H4 (cell line): ENCODE data around the gene MLLT3. TPM values are rescaled to one million over a fixed set of nuclear protein-coding genes. Genes with fewer than 3 reads are reported as not detected.
"Not testable (repeated sequence)": the region's sequence is repeated elsewhere in the genome, so short reads cannot be mapped to it uniquely, and the experiment has no call there.

Experiments used
- DNase-seq: peaks from one replicate; pipeline ENCODE4 v3.0.0-alpha.2; 2015; ENCODE audit warnings: low spot score
- total RNA-seq: library from RNA; depleted of rRNA; stranded (reverse); fragments of >200 nt; shearing (Covaris generic); gene quantifications from 2 replicates; pipeline ENCODE4 v1.2.3, GENCODE V29; 2014; rRNA removed

MLLT3 gene
- 8.9 and 10.2 TPM in 2 replicates for total RNA-seq

DNA sequence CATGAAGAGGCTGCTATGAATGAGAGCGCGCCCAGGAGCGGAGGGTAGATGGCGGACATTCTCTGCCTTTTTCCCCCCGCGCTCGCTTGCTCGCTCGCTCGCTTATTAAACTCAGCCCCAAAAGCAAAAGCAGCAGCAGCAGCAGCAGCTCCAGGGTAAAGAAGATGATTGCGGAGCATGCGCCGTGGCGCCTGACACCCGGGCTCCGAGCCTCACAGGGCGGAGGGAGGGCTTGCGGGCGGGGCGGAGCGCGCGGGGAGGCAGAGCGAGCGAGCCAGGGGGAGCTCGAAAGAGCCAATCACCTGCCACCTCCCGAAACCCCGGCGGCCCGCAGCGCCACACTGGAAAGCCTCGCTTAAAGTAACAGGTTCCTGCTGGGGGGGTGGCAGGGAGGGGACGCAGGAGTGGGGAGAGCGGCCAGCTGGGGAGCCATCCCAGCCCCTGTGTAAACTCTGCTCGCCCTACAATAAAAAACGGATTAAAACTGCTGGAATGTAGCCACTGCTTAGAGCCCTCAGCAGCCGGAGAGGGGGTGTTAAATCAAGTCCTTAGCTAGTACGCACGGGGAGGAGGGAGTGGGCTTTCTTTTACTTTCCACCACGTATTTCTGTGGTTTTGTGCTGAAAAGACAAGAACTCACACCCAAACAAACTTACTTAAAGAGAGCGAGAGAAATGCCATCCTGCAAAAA, at the start of gene MLLT3:
Gene MLLT3 (minus strand): TSS at position 170 of the 691 bp plus-strand sequence.
- DNase-seq, result peak; percentile 88

- no peak for DNase-seq
Observed at GRCh38 chr9:20671635-20672034, 49.3 kb upstream of the MLLT3 start.

GRCh38 chr9:20670395-20670794, 48.1 kb upstream of the MLLT3 start:
- no peak for DNase-seq

GRCh38 chr9:20664501-20664900, 42.2 kb upstream of the MLLT3 start:
- no peak for DNase-seq

DNA sequence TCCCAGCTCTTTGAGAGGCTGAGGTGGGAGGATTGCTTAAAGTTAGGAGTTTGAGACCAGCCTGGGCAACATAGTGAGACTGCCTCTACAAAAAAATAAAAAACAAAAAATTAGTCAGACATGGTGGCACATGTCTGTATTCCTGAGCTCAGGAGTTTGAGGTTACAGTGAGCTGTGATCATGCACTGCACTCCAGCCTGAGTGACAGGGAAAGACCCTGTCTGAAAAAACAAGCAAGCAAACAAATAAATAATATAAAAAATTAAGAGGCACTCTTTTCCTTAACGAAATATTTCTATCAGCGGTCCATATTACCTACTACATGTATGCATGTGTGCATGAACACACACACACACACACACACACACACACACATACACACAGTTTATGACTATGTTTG, 40.8 kb upstream of the MLLT3 start:
- DNase-seq, result no peak

- no peak for DNase-seq
Observed at GRCh38 chr9:20662156-20662555, 39.9 kb upstream of the MLLT3 start.

- DNase-seq, result no peak
Observed at GRCh38 chr9:20659474-20659967, 37.2 kb upstream of the MLLT3 start.

DNA sequence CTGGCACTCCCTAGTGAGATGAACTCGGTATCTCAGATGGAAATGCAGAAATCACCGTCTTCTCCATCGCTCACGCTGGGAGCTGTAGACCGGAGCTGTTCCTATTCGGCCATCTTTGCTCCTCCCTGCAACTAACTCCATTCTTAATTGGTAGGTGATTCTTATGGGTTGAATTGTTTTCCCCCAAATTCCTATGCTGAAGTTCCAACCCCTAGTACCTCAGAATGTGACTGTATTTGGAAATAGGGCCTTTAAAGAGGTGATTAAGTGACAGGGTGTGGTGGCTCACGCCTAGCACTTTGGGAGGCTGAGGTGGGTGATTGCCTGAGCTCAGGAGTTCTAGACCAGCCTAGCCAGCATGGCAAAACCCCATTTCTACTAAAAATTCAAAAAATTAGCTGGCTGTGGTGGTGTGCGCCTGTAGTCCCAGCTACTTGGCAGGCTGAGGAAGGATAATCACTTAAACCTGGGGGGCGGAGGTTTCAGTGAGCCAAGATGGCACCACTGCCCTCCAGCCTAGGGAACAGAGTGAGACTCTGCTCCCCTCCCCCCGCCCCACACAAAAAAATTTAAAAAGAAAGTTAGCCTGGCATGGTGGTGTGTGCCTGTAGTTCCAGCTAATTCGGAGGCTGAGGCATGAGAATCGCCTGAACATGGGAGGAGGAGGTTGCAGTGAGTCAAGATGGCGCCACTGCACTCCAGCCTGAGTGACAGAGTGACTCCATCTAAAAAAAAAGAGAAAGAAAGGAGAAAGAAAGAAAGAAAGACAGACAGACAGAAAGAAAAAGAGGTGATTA, 36.6 kb upstream of the MLLT3 start:
- DNase-seq, result no peak

- not testable (repeated sequence) for DNase-seq
Observed at GRCh38 chr9:20658246-20658667, 36.0 kb upstream of the MLLT3 start.

GRCh38 chr9:20651939-20652338, 29.6 kb upstream of the MLLT3 start:
- DNase-seq, result no peak

DNA sequence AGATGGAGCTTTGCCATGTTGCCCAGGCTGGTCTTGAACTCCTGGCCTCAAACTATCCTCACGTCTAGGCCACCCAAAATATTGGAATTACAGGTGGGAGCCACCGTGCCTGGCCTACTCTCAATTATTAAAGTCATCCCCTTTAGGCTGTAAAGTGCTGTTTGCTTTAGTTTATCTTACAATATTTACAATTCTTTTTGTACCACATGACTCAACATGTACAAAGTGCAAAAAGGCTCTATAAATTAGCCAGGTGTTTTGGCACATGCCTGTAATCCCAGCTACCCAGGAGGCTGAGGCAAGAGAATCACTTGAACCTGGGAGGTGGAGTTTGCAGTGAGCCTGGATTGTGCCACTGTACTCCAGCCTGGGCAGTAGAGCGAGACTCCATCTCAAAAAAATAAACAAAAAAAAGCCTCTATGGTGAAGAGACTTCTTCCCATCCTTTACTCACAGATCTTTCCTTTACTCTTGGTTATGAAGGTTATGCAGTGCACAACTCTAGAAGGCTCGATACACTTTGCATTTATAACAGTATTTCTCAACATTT, 28.5 kb upstream of the MLLT3 start:
- DNase-seq, result no peak

DNA sequence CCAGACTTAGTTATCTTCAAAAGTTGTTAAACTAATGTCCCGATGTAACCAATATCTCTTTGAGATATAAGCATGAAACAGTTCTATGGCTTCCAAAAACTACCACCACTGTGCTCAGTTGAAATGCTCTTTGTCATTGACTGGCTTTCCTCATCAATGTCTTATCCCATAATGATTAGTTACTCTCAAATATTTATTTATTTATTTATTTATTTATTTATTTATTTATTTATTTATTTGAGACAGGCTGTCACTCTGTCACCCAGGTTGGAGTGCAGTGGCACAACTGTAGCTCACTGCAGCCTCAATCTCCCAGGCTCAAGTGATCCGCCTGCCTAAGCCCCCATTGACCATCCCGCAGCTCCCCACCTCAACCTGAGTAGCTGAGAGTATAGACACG, 28.0 kb upstream of the MLLT3 start:
- DNase-seq, result no peak

DNA sequence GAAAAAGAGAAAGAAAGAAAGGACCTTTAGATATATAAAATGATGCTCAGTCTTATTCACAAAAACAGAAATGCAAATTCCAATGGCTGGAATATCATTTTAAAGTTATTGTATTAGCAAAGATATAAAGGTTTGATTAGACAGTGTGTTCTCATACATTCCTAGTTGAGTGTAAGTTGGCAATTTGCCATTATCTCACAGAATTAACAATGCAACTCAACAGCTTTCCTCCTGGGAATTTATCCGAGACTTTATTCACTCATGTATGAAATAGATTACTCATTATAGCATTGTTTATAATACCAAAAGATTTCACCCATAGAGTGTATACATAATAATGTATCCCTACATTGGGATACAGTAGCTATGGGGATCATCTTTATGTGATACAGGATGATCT, 27.1 kb upstream of the MLLT3 start:
- DNase-seq, result no peak

DNA sequence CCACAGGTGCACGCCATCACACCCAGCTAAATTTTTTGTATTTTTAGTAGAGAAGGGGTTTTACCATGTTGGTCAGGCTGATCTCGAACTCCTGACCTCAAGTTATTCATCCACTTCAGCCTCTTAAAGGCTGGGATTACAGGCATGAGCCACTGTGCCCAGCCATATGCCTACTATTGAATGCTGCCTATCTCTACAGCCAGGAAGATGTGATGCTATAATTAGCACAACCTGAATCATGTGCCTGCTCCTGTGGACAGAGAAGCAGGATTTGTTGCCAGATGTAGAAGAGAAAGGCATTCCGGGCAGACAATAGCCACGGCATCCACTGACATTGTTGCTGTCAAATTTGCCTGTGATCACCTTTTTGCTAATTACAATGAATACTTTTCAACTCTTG, 24.4 kb upstream of the MLLT3 start:
- DNase-seq, result no peak

- no peak for DNase-seq
Observed at GRCh38 chr9:20643660-20644059, 21.4 kb upstream of the MLLT3 start.

DNA sequence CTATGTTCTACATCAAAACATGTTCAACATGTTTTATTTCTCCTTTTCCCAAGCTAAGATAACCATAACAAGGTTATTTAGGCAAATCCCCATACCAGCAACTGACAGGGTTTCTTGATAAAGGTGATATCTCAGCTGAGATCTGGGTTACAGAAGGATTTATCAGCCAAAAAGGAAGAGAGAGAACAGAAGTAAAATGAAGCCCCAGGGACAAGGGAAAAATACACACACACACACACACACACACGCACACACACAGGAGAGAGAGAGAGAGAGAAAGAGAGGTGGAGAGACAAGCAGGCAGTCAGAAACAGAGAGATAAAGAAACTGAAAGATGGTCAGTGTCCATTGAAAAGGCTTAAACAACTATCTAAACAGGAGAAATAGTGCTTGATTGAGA, 19.7 kb upstream of the MLLT3 start:
- DNase-seq, result no peak

- DNase-seq, result peak; percentile 27
Observed at GRCh38 chr9:20640331-20641187, 18.3 kb upstream of the MLLT3 start.

DNA sequence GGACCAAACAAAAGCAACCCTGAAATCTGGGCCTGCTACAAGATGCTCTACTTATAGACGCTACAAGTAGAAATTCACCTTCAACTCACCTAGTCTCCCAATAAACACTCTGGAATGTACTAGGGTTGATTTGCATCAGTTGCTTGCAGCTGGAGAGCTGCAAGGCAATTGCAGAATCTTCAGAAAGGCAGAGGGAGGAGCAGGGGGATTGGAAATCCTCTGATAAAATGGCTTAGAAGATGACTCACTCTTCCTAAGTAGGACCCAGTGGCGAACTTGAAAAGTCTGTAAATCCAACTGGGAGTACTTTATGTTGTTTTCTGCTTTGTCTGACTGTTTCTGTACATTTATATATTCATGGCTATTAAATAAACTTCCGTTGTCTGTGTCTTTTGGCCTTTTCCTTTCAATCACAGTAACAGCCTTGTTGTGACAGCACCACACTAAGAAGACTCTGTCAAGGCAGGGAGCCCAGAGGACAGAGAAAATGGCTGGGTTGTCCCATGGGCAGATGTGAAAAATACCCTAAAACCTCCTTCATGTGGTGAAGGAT, 14.7 kb upstream of the MLLT3 start:
- no peak for DNase-seq

DNA sequence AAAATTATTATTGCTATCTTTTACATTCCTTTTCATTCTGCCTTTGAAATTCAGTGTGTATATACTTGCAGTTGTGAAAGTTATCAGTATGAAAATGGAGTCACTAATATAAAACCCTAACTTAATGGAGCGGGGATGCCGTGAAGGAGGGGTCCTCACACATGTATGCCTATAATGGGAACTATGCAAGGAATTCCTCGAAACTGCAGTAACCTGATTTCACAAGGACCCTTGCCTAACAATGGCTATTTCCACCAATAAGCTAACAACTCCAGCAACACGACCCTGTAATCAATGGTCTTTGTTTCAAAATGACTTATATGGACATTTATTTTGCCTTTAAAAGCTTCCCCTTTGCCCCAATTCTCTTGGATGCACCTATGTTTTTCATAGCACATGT, 12.6 kb upstream of the MLLT3 start:
- DNase-seq, result no peak

DNA sequence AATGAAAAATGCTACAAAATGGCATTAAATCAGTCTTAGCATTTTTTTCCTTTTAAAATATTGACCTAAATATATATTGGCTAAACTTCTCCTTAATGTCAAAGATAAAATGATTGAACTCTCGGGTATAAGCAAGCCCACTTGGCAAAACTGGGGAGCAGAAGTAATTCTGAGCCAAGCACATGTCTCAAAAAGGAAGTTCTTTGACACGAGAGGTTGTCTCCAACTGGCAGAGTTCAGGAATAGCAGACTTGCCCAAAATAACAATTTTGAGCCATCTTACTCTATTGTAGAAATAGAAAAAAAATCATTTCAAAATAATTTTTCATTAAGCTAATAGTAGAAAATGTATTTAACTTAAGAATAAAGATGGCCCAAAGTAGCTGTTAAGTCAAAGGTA, 10.4 kb upstream of the MLLT3 start:
- DNase-seq, result no peak

GRCh38 chr9:20630241-20630943, 8.1 kb upstream of the MLLT3 start:
- DNase-seq, result no peak
